GM10847 (cell line): ENCODE results near the gene KCNN2.

Experiments
- POLR2A ChIP-seq: IDR thresholded peaks from 2 replicates; pipeline ENCODE4 v1.6.1; 2011; ENCODE audit not compliant: insufficient read length; ENCODE audit errors: extremely low read depth

The KCNN2 gene

DNA sequence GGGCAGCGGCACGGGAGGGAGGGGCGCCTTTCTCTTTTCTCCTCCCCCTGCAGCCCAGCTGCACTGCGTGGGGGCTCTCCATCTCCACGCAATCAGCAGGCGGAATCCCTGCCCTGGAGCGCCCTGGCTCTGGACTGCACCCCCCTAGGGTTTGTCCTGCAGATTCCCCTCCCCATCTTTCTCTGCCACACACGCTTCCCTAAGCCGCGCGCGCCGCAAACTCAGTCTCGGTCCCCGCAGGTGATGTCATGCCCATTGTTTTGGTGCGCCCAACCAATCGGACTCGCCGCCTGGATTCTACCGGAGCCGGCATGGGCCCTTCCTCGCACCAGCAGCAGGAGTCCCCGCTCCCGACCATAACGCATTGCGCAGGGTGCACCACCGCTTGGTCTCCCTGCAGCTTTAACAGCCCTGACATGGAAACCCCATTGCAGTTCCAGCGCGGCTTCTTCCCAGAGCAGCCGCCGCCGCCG, at the start of gene KCNN2:
KCNN2 (plus strand) TSS at position 347 of the 473 bp plus-strand sequence; CDS start at position 417, 70 bp downstream.
- TF ChIP-seq POLR2A, result no peak

DNA sequence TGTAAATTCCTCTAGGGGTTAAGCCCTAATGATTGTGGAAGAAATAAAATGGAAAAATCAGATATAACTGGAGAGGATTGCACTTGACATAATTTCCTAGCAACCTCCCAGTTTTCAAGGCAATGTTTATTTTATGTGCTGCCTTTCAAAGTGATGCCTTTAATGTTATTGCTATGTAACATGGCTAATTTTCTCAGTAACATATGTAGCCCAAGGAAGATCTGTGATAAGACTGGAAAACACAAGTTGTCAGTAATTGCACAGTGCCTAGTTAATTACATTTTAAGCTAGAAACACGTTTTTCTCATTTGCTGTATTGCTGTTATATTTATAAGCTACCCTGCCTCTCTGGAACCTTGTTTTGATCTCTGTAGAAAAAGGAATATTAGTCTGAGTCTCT, 49.2 kb upstream of the KCNN2 start:
- TF ChIP-seq POLR2A, result no peak

DNA sequence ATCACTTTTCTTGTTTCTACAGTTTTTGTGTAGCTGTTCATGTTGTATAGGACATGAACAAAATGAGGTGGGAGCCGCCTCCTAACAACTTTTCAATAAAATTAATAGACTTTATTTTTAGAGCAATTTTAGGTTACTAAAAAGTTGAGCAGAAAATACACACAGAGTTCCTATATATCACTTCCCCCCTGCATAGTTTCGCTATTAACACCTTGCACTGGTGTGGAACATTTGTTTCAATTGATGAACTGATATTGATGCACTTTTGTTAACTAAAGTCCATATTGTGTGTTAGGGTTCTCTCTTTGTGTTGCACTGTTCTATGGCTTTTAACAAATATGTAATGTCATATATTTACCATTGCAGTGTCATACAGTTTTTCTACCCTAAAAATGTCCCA, 47.8 kb upstream of the KCNN2 start:
- no peak for TF ChIP-seq POLR2A

- TF ChIP-seq POLR2A, result no peak
Measured at GRCh38 chr5:114316167-114316566, 45.7 kb upstream of the KCNN2 start.

DNA sequence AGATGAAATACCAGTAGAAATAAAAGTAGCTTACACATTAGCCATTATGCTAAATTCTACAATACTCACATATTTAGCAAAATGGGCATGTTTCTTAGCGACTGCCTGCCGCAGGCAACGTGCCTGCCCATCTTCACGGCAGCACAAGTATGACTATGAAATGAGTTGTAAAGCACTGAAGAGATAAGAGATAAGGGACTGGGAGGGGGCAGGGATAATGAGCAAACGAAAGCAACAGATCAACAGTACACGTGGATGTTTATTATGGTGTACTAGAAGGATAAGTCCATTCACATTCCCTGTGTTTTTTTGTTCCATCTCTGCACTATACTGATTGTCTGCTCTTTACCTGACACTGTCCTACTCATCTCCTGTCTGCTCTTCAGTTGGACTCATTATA, 44.1 kb upstream of the KCNN2 start:
- no peak for TF ChIP-seq POLR2A

GRCh38 chr5:114319236-114319635, 42.6 kb upstream of the KCNN2 start:
- TF ChIP-seq POLR2A, result no peak

- TF ChIP-seq POLR2A, result no peak
Measured at GRCh38 chr5:114319821-114320220, 42.0 kb upstream of the KCNN2 start.

- TF ChIP-seq POLR2A, result no peak
Measured at GRCh38 chr5:114324282-114324681, 37.6 kb upstream of the KCNN2 start.

- TF ChIP-seq POLR2A, result no peak
Measured at GRCh38 chr5:114325541-114325940, 36.3 kb upstream of the KCNN2 start.

DNA sequence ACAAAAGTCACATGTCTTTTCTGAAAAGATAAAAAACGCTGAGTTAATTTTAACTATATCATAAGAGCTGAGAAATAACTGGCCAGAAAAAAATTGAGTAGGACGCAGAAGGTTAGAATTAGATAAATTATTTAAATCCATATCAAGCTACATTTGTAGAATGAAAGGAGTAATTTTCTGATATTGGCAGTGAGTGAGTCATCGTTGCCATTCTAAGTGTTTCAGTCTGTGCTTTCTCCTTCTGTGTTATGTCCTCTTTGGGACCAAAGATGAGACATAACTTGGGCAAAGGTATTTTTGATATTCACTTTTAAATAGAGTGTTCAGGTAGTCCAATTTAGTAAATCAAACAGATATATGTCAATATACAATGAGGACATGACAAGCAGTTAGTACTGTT, 34.4 kb upstream of the KCNN2 start:
- no peak for TF ChIP-seq POLR2A

GRCh38 chr5:114327987-114328386, 33.9 kb upstream of the KCNN2 start:
- TF ChIP-seq POLR2A, result no peak

- TF ChIP-seq POLR2A, result no peak
Measured at GRCh38 chr5:114330916-114331531, 30.8 kb upstream of the KCNN2 start.

DNA sequence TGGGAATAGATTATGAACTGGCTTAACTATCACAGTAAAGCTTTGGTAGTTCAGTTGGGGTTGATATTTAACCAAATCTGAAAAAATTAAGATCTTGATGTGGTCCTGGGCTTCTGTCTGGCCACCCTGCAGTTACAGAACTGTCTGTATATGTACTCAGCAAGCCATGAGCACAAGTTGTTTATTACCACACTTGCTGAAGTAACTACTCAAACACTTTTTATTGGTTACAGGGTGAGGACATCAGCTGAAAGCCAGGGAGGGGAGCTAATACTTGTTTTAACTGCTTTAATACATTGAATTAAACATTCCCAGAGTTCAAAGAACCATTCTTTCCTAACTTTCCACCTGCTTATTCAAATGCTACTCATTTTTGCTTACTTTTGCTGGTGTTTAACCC, 29.4 kb upstream of the KCNN2 start:
- TF ChIP-seq POLR2A, result no peak

GRCh38 chr5:114332925-114333324, 28.9 kb upstream of the KCNN2 start:
- no peak for TF ChIP-seq POLR2A

DNA sequence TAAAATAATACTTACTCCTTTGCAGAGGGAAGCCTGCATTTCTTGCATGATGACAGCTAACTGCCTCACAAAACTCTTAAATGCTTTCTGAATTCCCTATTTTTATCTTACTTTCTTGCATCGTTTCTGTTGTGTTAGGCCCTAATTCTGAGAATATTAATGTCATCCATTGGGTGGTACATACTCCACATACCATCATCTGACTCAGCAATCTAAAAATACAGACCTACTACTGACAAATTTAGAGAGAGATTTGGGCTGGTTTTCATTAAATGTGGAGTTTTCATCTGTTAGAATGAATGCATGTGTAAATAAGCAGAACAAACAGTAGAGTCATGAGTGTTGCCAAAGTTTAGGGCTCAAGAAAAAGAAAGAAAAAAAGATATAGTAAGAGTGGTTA, 26.5 kb upstream of the KCNN2 start:
- TF ChIP-seq POLR2A, result no peak

- no peak for TF ChIP-seq POLR2A
Measured at GRCh38 chr5:114339108-114339507, 22.8 kb upstream of the KCNN2 start.

GRCh38 chr5:114346181-114346580, 15.7 kb upstream of the KCNN2 start:
- TF ChIP-seq POLR2A, result no peak
